ENCODE results near the gene KIAA1549.

The KIAA1549 gene

DNA sequence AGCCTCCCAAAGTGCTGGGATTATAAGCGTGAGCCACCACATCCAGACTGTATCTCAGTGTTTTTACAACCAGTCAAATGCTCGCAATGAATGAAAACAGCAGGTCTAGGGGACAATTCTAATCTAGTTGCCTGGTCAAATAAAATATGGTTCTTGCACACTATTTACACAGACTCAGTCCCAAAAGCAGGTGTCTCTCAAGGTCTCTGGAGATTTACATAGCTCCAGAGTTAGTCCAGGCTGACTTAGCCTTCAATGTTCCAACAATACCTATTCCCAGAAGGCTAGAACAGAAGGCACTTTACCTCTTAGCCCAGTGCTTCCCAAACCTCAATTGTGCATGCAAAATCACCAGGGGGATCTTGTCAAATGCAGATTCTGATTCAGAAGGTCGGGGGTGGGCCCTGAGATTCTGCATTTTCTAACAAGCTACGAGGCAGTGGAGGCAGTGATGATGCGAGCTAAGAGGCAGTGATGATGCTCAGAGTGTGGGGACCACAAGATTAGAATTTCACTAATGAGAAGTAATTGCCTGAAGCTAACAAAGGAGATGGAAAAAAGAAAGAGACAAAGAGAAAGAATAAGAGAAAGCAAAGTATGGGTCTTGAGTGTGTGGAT is 6.4 kb downstream of the KIAA1549 start:
- DNase-seq, result no peak

DNA sequence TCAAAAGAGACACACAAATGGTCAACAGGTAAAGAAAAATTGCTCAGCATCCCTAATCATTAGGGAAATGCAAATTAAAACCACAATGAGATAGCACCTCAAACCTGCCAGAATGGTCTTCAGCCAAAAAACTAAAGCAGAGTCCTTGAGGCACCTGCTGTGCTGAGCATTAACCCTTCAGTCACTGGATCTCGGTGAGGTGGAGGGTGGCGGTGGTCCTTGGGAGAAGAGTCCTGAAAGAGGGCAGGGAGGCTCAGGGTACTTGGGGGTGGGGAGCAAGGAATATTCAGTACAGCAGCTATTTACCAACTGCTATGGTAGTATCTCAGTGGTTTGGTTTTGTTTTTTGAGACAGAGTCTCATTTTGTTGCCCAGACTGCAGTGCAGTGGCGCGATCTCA is 7.1 kb downstream of the KIAA1549 start:
- DNase-seq, result no peak

DNA sequence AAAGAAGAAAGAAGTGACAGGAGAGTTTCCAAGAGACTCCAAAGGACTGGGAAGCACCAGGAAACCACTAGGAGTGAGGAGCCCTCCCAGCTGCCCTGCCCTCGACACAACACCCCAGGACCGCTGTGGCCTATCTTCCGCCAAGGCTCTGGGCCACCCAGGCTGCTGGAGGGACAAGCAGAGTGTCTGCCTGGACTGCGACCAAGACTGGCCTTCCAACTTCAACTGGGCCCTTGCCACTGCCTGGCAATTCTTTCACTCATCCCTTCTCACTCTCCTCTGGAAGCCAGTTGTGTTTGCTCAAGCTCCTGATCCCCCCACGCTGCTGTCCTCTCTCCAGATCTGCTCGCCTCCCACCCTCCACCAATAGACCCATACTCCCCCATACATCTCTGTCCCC is 10.2 kb downstream of the KIAA1549 start:
- DNase-seq, result no peak

DNA sequence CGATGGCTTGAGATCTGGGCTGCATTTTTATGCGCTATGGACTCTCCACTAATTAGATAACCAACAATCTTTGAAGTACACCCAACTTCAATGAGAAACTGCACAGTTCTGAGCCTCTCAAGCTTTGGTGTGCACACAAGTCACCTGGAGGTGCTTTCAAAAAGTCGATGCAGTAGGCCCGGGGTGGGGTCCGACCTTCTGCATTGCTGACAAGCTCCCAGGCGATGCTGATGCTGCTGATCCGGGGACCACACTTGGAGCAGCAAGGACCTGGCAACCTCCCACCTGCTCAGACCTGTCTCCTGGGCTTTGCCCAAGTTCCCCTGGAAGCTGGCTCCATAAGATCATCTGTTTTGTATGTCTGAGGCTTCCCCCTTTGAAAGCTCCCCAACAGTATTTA is 10.7 kb downstream of the KIAA1549 start:
- DNase-seq, result no peak

DNA sequence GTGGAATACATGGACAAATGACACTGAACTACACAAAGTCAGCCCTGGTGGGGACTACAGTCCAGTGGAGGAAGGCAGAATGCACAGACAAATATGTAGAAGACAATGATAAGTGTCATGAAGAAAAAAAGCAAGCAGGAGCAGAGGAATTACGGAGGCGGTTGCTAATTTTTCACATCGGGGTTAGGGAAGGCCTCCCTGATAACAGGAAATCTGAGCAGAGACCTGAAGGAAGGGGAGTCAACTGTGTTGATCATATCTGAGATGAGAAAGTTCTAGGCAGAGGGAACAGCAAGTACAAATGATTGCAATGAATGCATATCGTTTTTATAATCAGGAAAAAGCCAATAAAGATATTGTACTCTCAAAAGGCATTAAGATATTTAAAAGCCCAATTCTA is 14.0 kb downstream of the KIAA1549 start:
- DNase-seq, result no peak

DNA sequence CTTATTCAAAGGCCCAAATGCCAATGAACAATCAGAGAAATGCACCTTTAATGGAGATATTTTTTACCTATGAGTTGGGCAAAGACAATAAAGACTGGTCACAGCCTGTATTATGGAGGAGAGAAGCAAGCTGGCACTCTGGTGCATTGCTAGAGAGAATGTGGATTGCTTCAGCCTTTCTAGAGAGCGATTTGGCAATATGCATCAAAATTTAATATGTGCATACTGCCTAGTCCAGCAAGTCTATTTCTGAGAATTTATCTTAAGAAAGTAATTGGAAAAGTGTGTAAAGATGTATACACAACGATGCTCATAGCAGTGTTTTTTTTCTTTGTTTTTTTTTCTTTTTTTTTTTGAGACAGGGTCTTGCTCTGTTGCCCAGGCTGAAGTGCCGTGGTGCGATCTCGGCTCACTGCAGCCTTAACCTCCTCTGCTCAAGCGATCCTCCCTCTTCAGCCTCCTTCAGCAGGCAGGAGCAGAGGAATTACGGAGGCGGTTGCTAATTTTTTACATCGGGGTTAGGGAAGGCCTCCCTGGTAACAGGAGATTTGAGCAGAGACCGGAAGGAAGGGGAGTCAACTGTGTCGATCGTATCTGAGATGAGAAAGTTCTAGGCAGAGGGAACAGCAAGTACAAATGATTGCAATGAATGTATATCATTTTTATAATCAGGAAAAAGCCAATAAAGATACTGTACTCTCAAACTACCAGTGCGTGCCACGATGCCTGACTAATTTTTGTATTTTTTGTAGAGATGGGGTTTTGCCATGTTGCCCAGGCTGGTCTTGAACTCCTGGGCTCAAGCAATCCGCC is 16.4 kb downstream of the KIAA1549 start:
- DNase-seq, result no peak

DNA sequence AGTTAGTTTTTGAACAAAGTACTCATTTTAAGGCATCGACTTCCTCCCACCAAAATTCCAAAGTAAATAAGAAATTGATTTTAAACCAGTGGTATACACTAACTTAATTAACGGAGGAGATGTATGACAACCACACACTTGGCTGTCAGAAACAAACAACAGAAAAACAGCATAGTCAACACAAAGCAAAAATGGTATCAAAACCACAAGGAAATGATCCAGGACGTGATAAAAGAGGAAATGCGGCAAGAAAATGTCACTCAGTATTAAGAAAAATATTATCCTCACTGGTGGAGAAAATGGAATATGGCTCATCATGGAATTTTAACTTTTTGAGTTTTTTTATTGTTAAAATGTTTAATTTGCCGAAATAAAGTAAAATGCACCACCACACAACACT is 17.5 kb downstream of the KIAA1549 start:
- no peak for DNase-seq

DNA sequence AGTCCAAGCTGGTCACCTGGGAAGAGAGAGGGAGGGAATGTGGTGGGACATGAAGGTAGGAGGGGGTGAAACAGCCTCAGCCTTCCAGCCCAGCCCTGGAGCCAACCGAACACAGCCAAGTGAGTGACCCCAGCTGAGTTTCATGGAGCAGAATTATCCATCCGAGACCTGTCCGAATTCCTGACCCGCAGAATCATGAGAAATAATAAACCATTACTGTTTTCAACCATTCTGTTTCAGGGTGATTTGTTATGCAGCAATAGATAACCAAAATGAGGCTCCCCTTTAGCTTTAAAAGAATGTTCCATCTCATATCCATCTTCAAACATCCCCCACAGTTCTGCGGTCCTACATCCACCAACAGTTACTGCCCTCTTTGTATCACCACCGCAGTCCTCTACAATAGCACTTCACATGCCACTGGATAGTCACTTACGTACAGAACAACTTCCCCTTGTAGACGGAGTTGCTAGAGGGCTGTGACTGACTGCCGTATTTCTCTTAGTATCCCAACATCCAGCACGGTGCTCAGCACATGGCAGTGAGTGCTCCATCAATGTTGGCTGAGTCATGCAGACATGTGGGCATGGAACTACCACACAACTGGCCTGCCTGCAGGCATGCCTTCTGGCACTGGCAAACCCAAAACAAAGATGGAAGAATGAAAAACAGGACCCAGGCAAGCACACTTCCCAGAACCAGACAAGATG is 18.5 kb downstream of the KIAA1549 start:
- DNase-seq, result no peak

DNA sequence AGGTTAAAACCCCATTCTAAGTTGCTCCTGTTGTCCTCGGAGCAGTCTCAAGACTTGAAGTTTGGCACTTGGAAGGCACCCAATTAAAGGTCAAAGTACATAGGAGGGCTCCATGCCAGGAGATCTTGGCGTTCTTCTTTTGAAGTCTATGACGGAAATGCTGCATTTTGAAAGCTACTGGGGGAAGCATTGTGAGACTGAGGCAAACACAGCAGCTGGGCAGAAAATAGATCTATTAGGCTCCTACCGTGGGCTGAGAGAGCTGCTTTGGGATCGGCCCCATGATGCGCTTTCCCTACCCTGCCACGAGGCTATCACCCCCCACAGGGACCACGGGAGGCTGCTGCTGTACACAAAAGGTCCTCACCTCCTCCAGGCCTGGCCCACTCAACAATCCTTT is 20.0 kb downstream of the KIAA1549 start:
- no peak for DNase-seq

DNA sequence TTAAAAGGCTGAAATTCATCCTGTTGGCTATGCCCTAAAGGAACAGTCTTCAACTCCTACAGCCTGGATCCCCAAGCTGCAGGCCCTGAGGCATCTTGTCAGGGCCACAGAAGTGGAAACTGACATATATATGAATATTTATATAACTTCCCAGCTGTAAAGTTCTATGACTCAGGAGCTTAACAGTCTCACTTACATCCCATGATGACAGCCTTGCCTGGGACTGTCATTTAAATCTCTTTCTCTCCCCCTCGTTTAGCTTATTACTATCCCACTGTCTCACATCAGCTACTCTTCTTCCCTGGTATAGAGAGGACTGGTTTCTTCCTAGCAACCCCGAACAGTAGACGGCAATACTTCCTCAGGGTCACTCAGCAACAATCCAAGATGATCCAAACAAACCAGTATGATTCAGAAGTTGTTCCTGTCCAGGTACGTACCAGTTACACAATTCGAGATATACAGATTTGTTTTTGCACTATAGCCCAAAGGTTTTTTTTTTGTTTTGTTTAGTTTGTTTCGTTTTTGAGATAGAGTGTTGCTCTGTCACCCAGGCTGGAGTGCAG is 22.7 kb downstream of the KIAA1549 start:
- no peak for DNase-seq

DNA sequence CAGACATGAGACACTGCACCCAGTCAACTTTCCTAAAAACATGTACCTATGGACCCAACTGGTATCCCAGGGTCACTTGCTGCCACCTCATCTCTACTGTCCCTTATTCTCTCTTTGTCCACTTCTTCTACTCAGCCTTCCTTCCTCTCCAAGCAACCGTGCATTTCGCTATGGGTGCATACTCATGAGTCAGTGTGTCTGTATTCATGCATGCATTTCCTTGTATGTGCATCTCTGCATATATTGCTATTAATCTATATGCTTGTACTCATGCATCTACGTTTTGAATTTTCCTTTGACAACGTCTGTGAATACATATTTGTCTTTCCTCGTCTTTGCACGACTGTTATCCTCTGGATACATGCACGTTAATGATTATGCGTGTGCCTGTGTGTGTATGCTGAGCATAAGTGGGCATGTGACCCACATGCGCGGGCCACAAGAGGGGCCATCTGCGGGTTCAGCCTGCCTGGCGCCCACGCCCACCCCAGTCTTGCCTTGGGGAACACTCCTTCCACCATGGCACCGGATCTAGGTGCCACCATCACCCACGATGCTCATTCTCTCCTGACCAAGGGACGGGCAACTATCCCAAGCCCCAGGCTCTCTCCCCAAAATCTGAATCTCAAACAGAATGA is 23.3 kb downstream of the KIAA1549 start:
- DNase-seq, result no peak

DNA sequence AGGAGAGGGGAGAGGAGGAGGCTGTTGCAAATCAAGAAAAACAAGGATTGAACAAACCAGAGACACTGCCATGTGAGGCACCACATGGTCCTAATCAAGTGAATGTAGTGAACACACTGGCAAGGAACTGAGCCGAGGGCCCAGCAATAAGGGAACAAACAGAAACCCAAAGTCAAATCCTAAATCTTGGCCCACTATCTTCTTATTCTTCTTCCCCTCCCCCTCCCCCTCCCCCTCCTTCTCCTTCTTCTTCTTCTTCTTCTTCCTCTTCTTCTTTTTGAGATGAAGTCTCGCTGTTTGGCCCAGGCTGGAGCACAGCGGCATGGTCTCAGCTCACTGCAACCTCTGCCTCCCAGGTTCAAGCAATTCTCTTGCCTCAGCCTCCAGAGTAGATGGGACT is 24.0 kb downstream of the KIAA1549 start:
- no peak for DNase-seq

DNA sequence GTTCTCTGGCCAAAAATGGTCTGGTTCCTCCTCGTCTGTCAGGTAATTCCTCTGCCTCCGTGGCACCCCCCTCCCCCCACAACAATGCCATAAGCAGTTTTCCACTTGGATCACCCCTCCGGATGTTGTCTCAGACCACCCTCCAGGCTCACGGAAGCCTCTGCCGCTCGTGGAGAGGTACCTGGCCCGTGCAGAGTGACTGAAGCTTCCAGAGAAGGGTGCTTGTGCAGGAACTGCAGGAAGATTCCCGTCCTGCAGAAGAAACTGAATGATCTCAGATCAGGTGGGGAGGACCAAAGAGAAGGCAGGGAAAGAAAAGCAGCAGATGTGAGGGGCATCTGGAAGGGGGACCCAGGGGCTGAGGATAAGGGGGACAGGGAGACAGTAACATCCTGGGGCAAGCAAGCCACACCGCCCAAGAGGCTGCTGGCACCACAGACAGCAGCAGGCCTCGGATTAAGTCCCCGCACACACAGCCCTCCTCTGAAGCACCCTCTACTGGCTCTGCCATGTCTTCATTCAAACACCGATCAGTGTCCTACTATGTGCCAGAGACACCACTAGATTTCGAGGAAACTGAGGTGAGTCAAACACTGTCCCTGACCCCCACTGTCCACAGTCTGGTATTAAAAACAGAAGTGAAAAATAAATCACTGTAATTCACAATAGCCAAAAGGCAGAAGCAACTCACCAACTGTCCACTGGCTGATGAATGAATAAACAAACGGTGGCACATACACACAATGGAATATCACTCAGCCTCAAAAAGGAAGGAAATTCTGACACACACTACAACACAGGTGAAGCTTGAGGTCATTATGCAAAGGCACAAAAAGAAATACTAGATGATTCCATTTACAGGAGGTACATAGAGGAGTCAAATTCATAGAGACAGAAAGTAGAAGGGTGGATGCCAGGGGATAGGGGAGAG is 26.4 kb downstream of the KIAA1549 start:
- no peak for DNase-seq

DNA sequence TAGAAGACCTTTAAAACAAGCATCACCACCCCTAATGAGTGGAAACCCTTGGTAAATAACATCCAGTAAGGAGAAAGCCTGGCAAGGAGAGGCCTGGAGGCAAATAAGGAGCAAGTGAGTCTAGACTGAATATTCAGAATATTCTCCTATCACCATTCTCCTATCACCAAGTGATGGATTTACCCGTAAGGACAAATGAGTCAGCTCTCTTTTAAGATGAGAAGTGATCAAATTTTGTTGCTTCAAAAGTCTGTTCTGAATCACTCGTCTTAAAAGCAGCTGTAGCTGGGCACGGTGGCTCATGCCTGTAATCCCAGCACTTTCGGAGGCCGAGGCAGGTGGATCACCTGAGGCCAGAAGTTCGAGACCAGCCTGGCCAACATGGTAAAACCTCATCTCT is 28.4 kb downstream of the KIAA1549 start:
- no peak for DNase-seq

DNA sequence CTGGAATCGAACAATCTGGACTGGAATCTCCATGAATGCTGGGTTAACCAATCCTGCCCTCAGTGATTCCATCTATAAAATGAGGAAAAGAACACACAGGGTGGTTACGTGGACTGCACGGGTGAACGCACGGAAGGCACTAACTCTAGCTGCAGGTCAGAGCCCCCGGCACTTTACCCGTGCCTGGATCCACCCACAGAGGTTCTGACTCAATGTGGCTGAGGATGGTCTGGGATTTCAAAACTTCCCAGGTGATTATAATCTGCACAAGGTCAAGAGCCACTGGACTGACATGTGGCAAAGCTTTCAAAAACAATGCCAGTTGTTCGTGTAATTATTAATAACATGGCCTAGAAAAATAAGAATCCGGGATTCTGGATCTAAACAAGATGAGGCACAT is 29.2 kb downstream of the KIAA1549 start:
- DNase-seq, result no peak

DNA sequence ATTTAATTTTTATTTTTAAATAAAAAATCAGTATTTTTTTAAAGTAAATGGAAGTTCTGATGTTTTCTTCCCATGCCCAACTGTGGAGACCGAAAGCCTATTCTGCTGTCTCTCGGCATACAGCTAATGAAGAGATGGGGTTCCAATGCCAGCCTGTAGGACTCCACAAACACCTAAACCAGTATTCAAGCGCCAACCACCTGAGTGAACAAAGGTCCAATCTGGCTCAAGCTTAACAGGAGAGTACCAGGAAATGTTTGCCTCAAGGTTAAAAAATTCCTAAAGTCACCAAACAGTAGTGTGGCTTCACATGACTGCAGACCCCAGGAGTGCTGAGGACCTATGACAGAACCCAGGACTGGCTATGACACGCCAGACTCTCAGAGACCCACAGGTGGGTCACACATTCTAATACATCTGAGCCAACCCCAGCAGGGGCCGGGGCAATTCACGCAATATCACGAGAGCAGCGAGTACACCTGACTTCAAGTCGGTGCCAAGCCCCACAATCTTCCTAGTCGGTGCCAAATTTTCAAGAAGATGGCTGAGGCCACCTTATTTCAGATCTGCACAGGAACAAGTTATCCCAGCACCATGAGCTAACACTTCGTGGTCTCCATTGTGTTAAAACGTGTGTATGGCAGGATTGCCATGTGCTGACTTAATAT is 31.6 kb downstream of the KIAA1549 start:
- DNase-seq, result no peak

DNA sequence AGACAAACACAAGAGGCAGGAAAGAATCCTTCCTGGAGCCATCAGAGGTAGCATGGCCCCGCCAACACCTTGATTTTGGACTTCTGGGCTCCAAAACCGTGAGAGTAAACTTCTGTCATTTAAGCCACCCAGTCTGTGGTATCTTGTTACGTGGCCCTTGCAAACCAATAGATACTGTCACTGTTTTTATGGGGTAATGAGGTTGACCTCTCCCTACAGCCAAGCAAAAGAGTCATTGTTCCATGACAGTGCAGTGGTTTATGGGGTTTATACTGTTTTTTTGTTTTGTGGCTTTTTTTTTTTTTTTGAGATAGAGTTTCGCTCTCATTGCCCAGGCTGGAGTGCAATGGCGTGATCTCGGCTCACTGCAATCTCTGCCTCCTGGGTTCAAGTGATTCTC is 32.8 kb downstream of the KIAA1549 start:
- no peak for DNase-seq

DNA sequence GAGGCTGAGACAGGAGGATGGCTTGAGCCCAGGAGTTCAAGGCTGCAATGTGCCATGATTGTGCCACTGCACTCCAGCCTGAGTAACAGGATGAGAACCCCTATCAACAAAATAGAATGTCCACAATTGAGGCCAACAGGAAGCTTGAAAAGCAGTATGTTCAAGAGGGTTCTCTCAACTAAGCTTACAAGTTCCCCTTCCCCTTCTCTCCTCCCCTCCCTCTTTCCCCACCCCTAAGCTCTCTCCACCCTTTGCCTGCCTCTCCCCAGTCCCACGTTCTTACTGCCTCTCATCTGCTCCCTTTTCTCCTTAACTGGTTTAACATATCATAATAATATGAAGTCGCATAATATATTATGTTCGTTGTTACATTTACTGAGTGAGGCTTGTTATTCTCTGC is 35.4 kb downstream of the KIAA1549 start:
- no peak for DNase-seq

DNA sequence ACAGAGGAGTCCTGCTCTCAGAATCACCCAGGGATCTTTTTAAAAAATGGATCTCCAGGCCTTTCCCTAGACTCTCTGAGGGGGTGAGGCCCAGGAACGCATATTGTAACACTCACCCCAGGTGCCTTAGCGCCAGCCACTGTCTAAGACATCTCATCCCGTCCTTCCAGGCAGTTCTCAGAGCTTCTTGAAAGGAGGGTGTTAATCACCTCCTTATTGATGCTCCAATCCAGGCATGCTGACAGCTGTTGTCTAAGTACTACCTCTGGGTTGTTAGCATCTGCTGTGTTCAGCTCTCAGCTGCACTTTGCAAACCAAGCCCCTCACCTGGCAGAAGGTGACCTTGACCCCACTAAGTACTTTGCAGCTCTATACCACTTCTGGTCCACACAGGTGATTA is 36.0 kb downstream of the KIAA1549 start:
- DNase-seq, result no peak

DNA sequence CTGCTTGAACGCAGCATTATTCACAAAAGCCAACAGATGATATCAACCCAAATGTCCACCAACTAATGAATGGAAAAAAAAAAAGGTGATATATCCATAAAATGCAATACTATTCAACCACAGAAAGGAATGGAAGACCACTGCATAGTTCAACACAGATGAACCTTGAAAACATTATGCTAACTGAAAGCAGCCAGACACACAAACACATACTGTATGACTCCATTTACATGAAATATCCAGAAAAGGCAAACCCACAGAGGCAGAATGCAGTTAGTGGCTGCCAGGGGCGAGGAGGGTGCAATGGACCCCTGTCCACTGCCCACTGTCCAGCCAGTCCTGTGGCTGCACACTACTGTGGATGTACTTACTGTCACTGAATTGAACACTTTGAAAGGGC is 36.6 kb downstream of the KIAA1549 start:
- DNase-seq, result no peak

DNA sequence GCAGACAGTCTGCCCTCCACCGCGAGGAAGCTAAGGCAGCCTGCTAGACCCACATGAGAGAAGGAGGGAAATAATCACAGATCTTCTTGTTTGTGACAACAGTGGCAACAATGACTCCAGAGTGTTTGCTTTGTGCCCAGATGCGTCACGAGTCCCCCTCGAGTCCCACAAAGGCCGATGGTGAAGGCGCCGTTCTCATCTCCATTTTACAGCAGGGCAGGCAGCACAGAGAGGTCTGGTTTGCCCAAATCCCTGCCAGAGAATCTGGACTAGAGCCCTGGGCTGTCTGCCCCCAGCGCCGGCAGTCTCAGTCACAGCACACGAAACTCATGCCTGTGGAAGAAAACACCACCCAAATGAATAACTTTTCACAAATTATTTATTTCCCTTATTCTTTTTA is 38.1 kb downstream of the KIAA1549 start:
- no peak for DNase-seq

DNA sequence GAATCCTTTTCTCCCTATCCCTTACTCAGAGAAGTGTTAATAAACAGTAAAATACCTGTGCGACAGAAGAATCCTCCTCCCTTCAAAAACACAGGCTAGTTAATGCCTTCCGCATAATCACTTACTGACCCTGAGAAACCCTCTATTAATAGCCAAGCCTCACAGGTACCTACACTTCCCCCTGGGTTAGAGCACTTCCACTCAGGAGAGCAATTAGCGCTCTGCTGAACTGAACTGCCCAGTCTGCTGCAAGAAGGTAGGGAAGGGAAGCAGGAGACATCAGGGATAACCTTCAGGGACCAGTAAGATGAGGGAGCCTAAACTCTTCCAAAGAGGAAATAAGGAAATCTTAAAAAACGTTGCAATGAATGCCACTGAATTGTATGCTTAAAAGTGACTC is 39.6 kb downstream of the KIAA1549 start:
- DNase-seq, result no peak
